K562 treated with DMSO at 1 percent for 12 hours (cell line): ENCODE data around the gene PIGS. TPM values are rescaled to one million over a fixed set of nuclear protein-coding genes. Genes with fewer than 3 reads are reported as not detected.

Source experiments
- total RNA-seq: library from RNA; unstranded; fragments of 300-600 nt; gene quantifications from 2 replicates; pipeline ENCODE4 v1.2.3, GENCODE V29; 2022; ENCODE audit not compliant: insufficient read depth

Gene PIGS
- total RNA-seq: 53.7 and 110 TPM in 2 replicates

DNA sequence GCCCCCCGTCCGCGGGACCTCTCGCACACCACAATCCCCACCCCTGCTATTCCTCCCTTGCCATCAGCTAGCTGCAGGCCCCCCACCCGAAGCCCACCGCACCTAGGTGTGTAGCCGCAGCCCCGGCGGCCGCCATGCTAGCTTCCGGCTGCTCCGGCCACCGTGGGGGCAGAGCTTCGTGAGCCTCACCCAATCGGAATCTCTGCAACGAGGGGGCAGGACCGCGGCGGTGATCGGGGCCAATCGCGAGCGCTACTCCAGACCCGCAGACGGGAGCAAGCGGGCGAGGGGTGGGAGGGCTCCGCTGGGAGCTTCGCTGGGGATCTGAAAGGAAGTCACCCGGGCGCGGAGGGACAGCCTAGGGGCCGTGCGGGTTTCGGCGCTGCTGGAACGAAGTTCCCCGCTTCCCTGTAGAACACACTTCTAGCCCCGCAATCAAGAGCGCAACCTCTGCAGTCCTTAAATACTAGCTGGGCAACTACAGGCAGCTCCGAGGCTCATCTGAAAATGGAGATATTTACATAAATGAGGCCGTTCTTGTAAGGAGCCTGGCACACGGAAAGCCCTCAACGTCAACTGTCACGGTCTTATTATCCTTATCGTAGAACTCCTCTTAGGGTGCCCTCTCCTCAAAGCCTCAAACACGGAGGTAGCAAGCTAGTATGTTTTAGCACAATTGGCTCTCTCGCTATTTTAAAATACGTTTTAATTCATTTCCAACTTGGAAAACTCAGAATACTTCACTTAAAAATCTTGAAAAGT, at the start of gene PIGS:
Gene PIGS (minus strand): TSS at position 164 of the 762 bp plus-strand sequence. CDS start 28 bp downstream, at position 136.

DNA sequence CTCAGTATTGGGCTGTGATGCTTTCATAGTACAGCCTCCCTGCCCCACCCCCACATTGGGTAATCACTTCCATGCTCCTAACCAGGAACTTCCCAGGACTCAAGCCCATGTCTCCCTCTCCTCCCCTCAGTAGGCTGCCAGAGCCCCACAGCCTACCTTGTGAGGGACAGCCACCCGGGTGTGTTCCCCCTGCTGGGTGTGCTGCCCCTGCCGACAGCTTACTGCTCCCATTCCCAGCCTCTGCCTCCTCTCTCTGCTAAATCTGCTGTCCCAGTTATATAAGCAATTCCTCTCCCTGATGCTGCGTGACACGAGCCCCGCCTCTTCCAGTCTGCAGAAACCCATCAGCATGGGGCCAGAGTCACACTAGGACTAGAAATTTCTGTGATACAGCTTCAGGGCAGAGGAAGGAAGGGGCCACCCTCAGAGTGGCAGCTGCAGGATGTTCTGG, 42.6 kb upstream of the PIGS start, which contains the start of gene RSKR:
Gene RSKR (minus strand): TSS at position 255 of the 451 bp plus-strand sequence. CDS start 24 bp downstream, at position 231.

DNA sequence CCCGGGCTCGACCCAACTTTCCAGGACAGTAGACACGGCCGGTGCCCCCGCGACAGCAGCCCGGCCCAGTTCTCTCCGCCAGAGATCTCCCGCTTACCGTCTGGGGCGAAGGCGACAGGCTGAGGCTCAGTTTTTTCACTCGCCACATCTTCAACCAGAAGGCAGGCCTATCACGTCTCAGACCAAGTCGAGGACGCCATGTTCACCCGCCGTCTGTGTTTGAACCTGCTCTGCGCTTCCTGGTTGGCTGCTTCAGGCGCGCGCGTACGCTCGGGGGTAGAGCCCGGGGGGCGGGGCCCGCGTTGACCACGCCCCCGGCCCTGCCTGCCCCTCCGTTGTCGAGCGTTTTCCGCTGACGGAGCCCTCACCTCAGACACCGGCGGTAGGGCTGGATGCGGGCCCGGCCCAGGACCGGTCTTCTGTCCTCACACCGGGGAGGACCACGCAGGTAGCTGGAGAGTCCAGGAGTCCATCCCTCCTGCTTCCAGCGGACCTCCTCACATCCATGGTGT, 27.5 kb upstream of the PIGS start, which contains the start of gene SPAG5:
Gene SPAG5 (minus strand): TSS at position 227 of the 512 bp plus-strand sequence. CDS start 79 bp downstream, at position 148.

DNA sequence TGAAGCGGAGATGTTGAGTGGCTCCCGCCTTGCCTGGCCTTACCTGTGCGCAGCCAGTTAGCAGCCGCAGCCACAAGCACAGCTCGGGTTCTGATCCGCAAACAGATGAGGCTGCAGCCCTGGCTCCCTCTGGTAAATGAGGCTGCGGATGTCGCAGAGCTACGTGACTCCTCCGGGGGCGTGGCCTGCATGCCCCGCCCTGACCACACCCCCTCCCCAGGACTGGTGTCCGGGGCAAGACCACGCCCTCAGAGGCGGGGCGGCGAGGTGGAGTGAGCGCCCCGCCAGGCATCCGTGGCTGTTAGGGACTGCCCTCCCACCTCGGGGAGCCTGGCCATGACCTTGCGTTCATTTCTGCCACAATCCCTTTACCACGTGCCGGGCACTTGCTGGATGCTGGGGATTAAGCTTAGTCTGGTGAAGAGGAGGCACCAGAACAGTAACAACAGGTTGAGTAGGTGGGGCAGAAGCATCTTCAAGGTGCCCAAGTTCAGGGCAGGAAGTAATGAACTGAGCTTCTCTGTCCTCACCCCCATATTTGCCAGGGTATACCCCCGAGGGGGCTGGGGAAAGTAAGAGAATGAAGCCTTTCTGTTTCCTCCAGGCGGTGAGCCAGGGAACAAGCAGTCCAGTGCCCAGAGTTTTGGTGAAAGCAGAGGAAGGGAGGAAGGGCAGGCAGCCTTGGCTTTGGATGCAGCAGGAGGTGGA, 5.6 kb upstream of the PIGS start, which contains the start of gene ALDOC:
Gene ALDOC (minus strand): TSS at position 138 of the 708 bp plus-strand sequence. CDS start 1,363 bp downstream, outside the sequence.

DNA sequence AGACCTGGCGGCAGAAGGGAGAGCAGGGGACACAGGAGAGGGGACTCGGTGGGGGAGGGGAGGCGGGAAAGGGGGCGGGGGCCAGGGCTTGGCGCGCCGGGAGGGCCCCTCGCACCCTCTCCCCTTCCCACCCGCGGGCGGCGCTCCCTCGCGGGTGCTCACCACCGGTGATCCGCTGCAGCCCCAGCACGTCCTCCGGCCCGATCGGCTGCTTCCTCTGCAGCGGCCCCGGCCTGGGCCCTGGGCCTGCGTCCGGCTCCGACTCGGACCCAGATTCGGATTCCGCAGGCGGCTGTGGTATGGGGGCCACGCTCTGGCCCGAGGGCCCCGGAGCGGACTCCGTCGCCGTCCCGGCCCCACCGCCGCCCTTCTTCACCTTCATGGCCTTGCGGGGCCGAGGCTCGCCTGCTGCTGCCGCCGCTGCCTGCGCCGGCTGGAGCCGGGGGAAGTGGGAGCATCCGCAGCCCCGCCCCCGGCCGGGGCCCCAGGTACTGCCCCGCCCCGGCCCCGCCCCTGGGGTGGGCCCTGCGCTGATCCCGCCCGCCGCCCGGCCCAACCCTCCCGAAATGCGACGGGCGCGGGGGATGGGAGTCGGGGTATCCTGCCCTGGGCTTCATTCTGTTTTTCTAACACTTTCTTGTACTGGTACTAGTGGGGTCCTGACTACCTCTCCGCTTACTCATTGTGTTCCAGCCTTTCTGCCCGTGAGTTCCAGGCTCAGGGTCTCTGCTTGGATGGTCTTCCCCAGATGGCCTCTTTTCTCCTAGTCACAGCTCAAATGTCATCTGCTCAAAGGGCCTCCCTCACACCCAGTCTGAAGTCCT, 18.9 kb downstream of the PIGS start, which contains the start of gene UNC119:
Gene UNC119 (minus strand): TSS at position 449 of the 824 bp plus-strand sequence. CDS start 67 bp downstream, at position 382.

DNA sequence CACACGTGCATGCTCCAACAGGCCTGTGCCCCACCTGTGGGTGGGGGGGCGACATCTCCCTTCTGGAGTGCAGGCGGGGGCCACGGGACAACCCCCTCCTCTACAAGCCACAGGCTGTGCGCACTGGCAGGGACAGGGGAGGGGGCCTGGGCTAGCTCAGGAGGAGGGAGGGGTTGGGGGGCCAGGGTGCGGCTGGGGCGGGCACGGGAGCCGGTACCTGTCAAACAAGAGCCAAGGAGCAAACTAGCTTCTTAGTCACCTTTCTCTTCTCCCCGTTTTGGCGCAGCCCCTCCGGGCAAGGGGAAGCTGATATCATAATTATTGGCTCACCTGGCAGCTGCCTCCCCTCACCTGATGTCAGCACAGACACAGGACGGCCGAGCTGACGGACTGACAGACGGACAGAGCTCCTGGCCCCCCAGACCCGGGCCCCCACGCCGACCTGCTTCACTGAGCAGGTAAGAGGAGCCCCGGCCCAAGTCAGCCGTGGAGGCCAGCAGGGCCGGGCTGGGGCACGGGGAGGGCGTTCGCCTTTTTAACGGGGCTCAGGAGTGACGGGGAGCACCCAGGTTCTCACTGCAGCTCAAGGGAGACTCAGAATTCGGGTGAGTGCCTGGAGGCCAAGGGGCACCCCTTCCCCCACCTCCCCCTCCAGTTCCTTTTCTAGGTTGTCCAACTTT, 65.2 kb downstream of the PIGS start, which contains the start of gene FOXN1:
Gene FOXN1 (plus strand): TSS at position 363 of the 680 bp plus-strand sequence. CDS start 17,622 bp downstream, outside the sequence.

Other genes with a start within 250 kb of the PIGS start
- gene IFT20, start 236.1 kb downstream of the PIGS start, total RNA-seq: 45.2 and 56.4 TPM in 2 replicates
- 10.8 and 26.3 TPM in 2 replicates for gene TNFAIP1, start 235.8 kb downstream of the PIGS start, total RNA-seq
- gene POLDIP2, start 214.0 kb downstream of the PIGS start, total RNA-seq: 60.4 and 87.3 TPM in 2 replicates
- not detected in 2 replicates for gene SEBOX, start 206.3 kb downstream of the PIGS start, total RNA-seq
- gene VTN, start 201.2 kb downstream of the PIGS start, total RNA-seq: 0.46 and 0.51 TPM in 2 replicates
- gene SARM1, start 199.8 kb downstream of the PIGS start, total RNA-seq: 0.94 and 3.4 TPM in 2 replicates
- gene SLC46A1, start 165.3 kb downstream of the PIGS start, total RNA-seq: 0.89 and 4.3 TPM in 2 replicates
- gene SLC13A2, start 97.9 kb downstream of the PIGS start, total RNA-seq: not detected in 2 replicates
- not detected in 2 replicates for gene FOXN1, start 65.2 kb downstream of the PIGS start, total RNA-seq
- 39.8 and 45.5 TPM in 2 replicates for gene UNC119, start 18.9 kb downstream of the PIGS start, total RNA-seq
- gene ALDOC, start 5.4 kb upstream of the PIGS start, total RNA-seq: 40.3 and 62.1 TPM in 2 replicates
- gene SPAG5, start 27.5 kb upstream of the PIGS start, total RNA-seq: 98.4 and 152 TPM in 2 replicates
- gene RSKR, start 42.7 kb upstream of the PIGS start, total RNA-seq: 4.1 and 22.2 TPM in 2 replicates
- 18.5 and 92.2 TPM in 2 replicates for gene BLTP2, start 73.6 kb upstream of the PIGS start, total RNA-seq
- gene SDF2, start 90.4 kb upstream of the PIGS start, total RNA-seq: 70.9 and 90.0 TPM in 2 replicates
- 29.5 and 79.1 TPM in 2 replicates for gene SUPT6H, start 90.7 kb upstream of the PIGS start, total RNA-seq
- 3.8 and 8.4 TPM in 2 replicates for gene PROCA1, start 140.4 kb upstream of the PIGS start, total RNA-seq
- gene RAB34, start 146.3 kb upstream of the PIGS start, total RNA-seq: not detected in 2 replicates
- 2,324 and 3,638 TPM in 2 replicates for gene RPL23A, start 148.5 kb upstream of the PIGS start, total RNA-seq
- gene TLCD1, start 154.7 kb upstream of the PIGS start, total RNA-seq: 7.9 and 10.9 TPM in 2 replicates
- 2.8 and 3.3 TPM in 2 replicates for gene NEK8, start 157.3 kb upstream of the PIGS start, total RNA-seq
- gene TRAF4, start 172.5 kb upstream of the PIGS start, total RNA-seq: 104 and 114 TPM in 2 replicates